GM21526 (cell line): Measurements from ENCODE around the gene CEP44.
"Not testable (repeated sequence)": the region's sequence is repeated elsewhere in the genome, so short reads cannot be mapped to it uniquely, and the experiment has no call there.

Experiments used
- ATAC-seq: cut with Tn5 transposase; IDR thresholded peaks from one replicate; pipeline ENCODE4 v1.9.1; 2021; ENCODE audit warnings: moderate library complexity; ENCODE audit not compliant: unreplicated experiment, low FRiP score

Gene CEP44, protein sequence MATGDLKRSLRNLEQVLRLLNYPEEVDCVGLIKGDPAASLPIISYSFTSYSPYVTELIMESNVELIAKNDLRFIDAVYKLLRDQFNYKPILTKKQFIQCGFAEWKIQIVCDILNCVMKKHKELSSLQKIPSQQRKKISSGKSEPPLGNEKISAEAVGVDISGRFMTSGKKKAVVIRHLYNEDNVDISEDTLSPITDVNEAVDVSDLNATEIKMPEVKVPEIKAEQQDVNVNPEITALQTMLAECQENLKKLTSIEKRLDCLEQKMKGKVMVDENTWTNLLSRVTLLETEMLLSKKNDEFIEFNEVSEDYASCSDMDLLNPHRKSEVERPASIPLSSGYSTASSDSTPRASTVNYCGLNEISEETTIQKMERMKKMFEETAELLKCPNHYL

DNA sequence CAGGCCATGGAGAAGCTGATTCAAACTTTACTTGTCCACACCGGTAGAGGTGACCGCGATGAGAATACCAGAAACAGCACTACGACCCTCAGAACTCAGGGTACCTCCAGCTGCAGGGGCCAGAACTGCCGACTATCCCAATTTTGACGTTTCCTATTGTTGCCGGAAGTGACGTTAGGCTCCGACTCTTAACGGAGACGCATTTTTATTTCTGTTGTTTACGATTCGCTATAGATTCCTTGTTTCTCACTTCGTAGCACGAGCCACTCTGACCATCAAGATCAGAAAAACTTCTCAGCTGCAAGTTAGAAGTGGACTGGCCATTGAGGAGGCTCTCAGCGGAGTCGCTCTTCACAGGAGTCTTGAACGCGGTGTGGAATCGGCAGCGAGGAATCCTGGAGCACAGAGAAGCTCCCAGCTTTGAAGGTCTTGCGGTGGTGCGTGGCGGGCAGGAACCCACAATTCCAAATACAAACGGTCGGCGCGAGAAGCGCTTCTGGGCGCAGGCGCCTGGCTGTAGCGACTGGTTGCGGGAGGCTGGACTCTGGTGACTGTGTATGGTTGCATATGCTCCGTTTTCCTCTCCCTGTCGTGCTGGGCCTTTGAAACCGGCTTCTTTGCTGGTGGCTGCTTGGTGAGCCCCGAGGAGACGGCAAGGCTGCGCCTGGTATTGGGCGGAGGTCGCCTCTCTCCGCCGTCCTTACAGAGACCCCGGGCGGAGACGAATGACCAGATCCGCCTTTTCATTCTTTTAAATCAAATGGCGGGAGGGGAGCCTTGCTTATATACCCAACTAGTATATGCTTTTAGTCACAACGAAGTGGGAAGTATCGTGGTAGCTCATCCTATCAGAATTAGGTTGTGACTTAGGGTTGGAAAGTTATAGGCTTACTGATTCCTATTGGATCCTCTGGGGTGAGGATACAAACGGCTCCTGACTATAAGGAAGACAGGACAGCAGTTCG is at the start of gene CEP44, which contains the start of gene FBXO8:
Gene CEP44 (plus strand): TSS at position 405 of the 965 bp plus-strand sequence. CDS start 15,211 bp downstream, outside the sequence.
Gene FBXO8 (minus strand): TSS at position 161 of the 965 bp plus-strand sequence. CDS start 20,575 bp downstream, outside the sequence.
- peak; percentile 66 for ATAC-seq

DNA sequence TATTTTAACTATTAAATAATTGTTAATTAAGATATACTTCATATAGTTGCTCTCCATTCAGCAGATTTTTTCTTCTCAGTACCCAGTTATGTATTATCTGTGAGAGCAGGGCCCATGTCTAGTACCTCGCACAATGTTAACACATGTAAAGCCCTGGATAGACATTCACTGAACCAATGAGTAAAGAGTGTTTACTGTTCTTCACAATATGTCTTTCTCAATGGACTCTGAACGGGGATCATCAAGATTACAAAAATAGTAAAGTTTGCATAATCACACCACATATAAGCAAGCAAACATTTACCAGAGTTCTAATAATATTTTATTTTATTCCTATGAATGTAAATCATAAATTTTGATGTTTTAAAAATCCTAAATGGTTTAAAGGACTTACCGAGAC is 47.4 kb upstream of the CEP44 start:
- ATAC-seq: no peak

DNA sequence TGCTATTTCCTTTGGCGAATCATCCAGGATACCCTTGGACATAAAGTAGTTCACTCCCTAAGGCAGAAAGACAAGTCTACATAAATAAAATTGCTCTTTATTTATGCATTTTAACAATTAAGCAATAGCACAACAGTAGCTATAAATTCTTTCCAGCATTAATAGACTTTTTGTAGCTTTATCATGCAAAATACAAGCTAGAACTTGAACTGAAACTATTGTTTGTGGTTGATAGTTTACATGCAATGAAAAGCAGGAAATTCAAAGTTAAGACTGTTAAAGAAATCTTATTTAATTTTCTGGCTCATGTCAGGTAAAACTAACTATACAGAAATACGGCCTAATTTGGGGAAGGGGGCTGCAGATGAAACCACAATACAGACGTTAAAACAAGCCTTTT is 42.5 kb upstream of the CEP44 start:
- no peak for ATAC-seq

DNA sequence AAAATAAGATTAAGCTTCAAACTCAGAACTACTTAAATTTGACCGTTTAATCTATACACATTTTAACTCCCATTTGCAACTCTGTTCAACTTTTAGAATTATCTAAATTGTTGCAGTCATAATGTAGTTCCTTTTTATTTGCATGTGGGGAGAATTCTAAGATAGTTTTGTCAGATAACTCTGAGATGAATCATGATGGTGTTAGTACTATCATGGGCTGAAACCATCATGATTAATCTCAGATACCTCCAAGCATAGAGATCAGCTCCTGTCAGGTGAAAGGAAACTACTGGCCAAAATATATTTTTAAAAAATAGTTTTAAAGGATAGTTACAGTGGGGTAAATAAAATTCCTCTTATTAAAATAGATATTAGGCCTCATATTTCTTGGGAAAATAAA is 39.3 kb upstream of the CEP44 start:
- ATAC-seq: no peak

DNA sequence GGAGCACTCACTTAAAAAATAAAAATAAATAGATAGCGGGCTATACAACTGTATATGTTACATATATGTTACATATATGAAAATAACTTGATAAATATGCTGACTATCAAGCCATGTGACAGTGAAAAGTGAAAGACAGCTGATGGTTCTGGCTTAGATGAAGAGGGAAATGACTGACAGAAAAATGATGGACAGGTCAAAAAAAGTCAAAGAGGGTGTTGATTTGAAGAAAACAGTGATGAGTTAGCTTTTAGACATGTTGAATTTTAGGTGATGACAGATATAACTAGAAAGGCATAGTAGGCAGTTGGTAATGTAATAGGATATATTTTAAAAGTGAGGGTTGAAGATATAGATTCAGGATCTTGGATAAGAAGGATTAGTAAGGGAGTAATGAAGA is 38.0 kb upstream of the CEP44 start:
- ATAC-seq: no peak

DNA sequence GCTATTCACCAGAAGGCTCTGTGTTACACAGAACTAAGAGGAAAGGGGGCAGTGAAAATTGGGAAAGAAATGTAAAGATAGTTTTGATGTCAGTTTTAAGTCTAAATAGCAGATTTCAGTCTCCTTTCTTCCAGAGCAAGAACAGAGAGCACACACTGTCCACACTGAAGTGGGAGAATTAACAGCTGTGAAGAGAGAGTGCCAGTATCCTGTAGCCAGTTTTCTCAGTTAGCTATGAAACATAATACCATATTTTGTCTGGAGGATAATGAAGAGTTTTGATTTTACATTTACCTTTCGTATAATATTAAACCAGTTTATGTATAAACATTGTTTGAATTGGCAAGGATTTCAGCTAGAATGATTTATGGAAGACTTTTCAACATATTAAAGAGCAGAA is 35.3 kb upstream of the CEP44 start:
- no peak for ATAC-seq

DNA sequence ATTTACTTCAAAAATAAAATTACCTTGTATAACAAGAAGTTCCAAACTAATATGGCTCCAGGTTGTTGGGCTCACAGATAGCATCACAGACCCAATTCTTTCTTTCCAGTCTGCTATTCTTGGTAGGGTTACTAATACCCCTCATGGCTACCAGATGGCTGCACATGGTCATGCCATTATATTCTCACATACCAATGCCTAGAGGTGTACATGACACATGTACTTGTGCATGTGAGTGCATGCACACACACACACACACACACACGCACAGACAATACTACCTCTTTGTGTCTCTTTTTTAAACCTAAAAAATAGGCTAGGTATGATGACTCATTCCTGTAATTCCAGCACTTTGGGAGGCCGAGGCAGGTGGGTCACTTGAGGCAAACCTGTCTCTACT is 31.3 kb upstream of the CEP44 start:
- no peak for ATAC-seq

DNA sequence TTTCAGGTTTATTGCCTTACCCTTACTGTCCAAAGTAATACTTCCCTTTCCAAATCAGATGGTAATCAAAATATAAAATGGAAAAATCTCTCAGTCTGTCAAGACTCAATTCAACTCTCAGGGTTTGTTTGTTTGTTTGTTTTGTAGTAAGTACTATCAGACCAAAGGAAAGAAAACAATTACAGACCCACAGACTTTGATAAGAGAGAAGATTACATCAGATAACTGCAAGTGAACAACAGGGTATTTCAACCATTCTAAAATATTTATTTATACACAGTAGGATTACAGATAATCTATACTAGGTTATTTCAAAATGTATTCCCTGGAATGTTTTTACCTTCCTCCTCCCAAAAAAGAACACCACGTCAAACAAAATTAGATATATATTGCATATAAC is 29.1 kb upstream of the CEP44 start:
- ATAC-seq: no peak

DNA sequence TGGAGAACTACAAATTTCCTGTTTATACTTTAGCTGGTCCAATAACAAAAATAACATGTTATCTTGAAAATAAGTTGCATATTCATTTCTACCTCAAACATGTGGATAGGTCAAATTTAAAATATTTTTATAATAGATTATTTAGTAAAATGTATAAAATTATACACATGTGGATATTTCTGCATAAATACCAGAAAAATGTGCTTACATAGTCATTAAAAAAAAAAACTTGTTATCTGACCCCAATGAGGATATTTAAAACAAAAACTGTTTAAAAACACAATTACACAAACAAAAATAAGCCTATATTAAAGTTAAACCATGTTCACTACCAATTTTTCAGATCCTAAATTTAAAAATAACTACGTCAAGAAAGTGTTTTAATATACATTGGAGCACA is 28.3 kb upstream of the CEP44 start:
- no peak for ATAC-seq

DNA sequence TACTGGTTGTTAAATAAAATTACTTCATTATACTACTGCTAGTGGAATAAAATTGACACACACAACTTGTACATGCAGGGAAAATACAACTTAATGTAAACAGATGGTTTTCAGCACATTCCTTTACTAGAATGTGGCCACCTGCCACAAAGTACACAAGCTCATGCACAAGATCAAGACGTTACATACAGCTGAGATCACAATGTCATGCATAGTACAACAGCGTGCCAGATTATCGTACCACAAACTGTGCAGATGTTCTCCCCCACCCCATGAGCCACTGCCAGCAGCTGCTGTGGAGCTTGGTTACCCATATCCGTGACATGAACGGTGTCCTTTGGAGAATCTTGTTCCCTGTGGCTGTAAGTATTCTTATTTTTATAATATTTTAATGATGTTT is 27.9 kb upstream of the CEP44 start:
- ATAC-seq: no peak

DNA sequence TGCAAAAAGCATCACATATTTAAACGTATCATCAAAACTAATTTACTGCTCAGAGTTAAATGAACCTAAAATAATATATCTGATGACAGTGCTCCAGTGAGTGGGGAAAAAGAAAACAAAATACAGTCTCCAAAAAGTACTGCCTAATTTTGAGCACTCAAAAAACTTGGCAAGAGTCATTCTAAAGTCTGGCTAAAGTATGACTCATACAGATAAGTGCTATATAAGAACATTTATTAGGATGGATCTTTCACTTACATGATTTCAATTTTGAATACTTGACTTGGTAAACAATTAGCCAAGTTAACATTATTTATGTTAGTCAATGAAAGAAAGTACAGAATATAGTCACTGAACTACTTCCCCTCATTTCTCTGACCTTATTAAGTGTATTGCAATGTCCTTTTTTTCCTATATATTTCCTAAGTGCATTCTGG is 27.4 kb upstream of the CEP44 start:
- ATAC-seq: no peak

DNA sequence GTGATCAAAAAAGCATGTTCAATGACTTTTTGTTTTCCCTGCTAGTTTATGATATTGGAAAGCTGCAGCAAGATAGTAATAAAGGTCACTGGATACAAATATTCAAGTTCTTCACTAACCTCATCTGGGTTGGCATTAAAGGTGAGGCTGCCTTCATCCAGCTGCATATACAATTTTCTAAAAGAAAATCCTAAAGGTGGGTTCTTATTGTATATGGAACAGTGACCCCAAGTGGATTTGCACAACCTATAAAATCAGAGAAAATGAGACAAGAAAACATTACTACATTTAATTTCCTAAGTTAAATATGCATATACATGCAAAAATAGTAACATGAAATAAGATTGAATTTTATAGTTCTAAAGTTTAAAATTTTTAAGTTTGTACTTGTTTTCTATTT is 24.1 kb upstream of the CEP44 start:
- ATAC-seq: no peak

DNA sequence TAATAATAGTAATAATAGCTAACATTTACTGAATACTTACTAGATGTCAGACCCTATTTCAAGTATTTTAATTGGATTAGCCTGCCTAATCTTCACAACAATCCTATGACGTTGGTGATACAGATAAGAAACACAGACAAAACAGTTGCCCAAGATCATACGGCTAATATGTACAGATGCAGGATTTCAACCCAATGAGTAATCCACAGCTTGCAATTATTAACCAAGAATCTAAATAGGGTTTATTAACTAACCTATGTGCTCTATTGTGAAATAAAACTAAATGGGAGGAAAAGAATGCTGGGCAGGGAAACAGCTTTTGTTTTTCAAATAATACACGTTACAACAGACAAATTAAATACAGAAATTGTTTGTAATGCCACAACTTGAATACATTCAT is 23.6 kb upstream of the CEP44 start:
- no peak for ATAC-seq

DNA sequence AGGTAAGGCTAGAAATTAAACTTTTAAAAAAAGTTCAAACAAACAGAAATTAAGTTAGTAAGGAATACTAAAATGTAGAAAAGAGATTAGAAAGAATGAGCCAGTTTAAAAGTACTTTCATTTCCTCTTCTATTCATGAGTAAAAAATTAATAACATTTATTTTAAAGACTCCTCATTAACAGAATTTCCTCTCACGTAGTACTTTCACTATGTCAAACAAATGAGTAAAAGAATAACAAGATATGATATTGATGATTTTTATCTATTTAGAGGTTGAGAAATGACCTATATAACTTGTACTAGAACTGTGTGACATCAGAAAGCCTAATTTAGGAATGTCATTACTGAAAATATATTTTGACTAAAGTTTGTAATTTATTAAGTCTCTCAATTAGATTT is 22.3 kb upstream of the CEP44 start:
- not testable (repeated sequence) for ATAC-seq

DNA sequence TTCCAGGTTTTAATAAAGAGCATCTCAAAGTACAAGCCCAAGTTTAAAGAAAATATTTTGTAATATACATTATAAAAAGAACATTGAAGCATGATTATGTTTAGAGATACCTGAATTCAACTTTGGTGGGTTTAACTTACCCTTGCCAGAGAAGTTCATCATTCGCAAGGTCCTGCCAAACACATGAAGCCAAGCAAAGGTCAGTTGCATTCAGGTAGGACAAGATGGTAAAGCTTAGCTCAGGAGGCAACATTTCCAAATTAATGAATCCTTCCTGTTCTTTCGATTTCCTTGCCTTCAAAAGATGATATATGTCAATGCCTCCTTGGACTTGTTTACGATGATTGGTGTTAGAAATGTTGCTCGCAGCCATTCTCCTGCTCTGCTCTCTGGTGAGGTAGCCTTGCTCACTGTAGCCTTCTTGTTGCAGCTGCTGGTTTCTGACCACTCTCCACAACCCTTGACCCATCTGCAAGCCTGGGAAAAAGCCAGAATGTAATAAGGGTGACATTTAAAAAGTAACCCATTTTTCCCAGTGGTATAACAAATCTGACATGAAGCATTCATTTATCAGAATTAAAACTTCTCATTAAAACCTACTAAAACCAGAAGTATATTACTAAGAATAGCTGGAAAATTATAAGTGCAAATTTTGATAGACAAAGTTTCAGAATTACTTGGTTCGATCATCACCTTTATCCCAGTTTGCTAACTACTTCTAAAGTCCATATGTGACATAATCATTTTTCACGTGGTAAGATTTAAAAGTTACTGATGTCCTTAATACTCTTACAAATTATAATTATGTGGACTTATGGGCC is 20.9 kb upstream of the CEP44 start:
- ATAC-seq: no peak

DNA sequence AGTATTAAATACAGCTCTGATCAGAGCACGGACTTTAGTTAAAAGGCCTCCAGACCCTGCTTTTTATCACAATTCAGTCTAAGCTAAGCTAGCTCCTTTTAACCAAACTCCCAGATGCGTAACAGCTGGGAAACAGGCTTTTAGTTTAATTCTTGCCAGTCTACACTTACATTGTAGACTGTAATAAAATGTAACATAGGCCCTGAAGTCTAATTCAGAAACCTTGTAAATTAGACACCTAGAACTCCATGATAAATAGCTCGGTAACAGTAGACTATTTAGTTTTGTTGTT is 20.3 kb upstream of the CEP44 start:
- ATAC-seq: no peak

DNA sequence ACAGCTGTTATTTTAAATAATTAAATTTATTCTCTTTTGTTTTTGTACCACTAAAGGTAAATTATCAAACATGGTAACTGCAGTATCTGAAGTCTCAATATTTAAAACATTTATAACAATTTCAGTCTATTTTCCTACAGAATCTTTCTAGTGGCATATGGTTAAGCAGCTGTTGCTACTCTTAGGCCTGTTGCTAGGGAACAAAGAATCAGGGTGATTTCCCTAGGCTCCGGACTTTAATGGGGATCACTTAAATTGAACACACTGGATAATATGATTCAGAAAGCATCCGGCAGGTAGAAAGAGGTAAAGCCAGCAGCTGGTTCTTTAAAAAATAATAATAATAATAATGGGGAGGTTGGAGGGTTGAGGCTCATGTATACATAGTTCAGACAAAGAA is 17.8 kb upstream of the CEP44 start:
- ATAC-seq: no peak

DNA sequence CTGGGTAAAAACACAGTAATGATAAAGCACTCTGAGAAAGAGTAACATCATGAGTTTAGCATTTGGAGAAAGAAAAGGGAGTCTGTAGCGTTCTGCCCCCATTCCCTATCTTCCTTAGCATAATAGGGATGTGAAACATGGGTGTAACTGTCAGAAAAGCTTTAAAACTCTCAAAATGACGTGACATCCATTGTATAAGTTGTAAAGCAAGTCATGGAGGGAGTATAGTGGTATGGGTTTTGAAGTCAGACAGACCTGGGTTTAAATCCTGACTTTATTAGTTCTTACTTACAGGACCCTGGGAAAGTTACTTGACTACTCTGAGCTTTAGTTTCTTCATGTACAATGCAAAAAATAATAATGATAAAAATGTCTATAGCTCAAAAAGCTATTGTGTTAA is 17.3 kb upstream of the CEP44 start:
- ATAC-seq: no peak

DNA sequence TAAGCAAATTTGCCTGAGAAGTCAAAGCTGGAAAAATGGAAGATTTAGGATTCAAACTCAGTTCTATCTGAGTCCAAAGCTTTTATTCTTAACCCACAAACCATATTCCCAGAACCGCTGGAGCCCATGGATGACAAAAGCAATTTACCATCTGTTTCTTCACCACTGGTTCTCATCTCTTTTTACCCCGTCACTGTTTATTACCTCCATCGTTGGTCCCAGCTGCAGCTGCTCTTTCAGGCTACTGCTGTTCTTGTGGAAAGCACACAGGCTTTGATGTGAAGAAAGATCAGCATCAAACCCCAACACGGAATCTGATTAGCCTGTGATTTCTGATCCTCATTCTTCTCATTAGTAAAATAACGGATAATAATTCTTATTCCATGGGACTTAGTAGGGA is 9.8 kb upstream of the CEP44 start:
- ATAC-seq: no peak

DNA sequence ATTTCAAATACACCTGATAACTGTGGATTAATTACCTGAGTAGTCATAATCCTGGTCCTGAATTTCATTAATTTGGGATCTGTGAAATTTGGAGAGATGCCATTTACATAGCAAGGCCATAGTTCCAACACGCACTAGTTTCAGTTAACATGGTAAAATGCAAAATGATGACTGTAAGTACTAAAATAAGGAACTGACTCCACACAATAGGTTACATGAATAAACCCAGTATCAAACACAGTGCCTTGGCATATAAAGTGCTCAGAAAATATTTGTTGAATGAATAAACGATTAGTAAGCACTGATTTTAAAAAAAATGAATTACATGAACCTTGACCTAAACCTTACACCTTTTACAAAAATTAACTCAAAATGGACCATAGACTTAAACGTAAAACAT is 9.3 kb upstream of the CEP44 start:
- no peak for ATAC-seq

DNA sequence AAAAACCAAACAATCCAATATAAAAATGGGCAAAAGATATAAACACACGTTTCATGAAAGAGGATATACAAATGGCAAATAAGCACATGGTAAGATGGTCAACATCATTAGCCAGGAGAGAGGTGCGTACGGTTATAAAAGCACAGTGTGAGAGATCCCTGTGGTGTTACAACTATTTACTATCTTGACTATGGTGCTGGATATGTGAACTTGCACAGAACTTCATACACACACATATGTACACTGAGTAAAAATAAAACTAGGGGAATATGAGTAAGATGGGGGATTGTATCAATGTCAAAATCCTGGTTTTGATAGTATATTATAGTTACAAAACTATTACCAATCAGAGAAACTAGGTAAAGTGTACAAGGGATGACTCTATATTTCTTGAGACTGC is 8.6 kb upstream of the CEP44 start:
- ATAC-seq: no peak
